Progenitor cell of endocrine pancreas (in vitro differentiated cells): ENCODE data around the gene SYT6. TPM values are rescaled to one million over a fixed set of nuclear protein-coding genes. Genes with fewer than 3 reads are reported as not detected.

Source experiments
- DNase-seq: peaks from one replicate; pipeline ENCODE4 v3.0.0; 2021; ENCODE audit warnings: low spot score; ENCODE audit not compliant: unreplicated experiment
- H3K27ac Mint-ChIP-seq: 2 replicates; pipeline ENCODE4 v1.8.0; 2021; ENCODE audit warnings: mild to moderate bottlenecking, moderate library complexity, mixed read lengths
- H3K27me3 Mint-ChIP-seq: 2 replicates; pipeline ENCODE4 v1.8.0; 2021; ENCODE audit warnings: mixed read lengths
- H3K36me3 Mint-ChIP-seq: 2 replicates; pipeline ENCODE4 v1.8.0; 2022; ENCODE audit warnings: mixed read lengths; ENCODE audit not compliant: insufficient read depth
- H3K4me1 Mint-ChIP-seq: 2 replicates; pipeline ENCODE4 v1.8.0; 2021; ENCODE audit warnings: low read depth, mixed read lengths
- H3K4me3 Mint-ChIP-seq: 2 replicates; pipeline ENCODE4 v1.8.0; 2021; ENCODE audit warnings: low read depth, mild to moderate bottlenecking, moderate library complexity, mixed read lengths
- H3K9me3 Mint-ChIP-seq: 2 replicates; pipeline ENCODE4 v1.8.0; 2021; ENCODE audit warnings: low read depth, mixed read lengths
- CTCF ChIP-seq: fragments of 200-600 bp; sonication (generic); IDR thresholded peaks from one replicate; pipeline ENCODE4 v1.5.0; 2021; ENCODE audit warnings: antibody characterized with exemption, mild to moderate bottlenecking; ENCODE audit not compliant: unreplicated experiment
- total RNA-seq: library from RNA; stranded (reverse); gene quantifications from 2 replicates; pipeline ENCODE4 v1.2.1, GENCODE V29; 2021

The SYT6 gene
- total RNA-seq, 1 donor from 2014 or later = 0.98 TPM

- H3K36me3 Mint-ChIP-seq = no peaks in the 10 kb centered on the region
- no peak overlapping the region for H3K4me3 Mint-ChIP-seq
- DNase-seq = no peak
- no peak for TF ChIP-seq CTCF
- H3K9me3 Mint-ChIP-seq = no peaks in the 10 kb centered on the region
- H3K27me3 Mint-ChIP-seq = peaks cover 56% of the 10 kb centered on the region
- no peaks in the 10 kb centered on the region for H3K4me1 Mint-ChIP-seq
- H3K27ac Mint-ChIP-seq = no peak overlapping the region
Observed at GRCh38 chr1:114105421-114105979, 48.2 kb downstream of the SYT6 start.

GRCh38 chr1:114104949-114105348 lies 48.7 kb downstream of the SYT6 start:
- TF ChIP-seq CTCF = no peak
- DNase-seq = no peak
- Mint-ChIP-seq H3K4me3 (no peak overlapping the region), H3K9me3 (no peaks in the 10 kb centered on the region), H3K4me1 (no peaks in the 10 kb centered on the region), H3K27me3 (peaks cover 52% of the 10 kb centered on the region), H3K36me3 (no peaks in the 10 kb centered on the region), H3K27ac (no peak overlapping the region)

GRCh38 chr1:114103992-114104391 lies 49.7 kb downstream of the SYT6 start:
- H3K4me1 Mint-ChIP-seq = no peaks in the 10 kb centered on the region
- no peak for TF ChIP-seq CTCF
- H3K9me3 Mint-ChIP-seq = no peaks in the 10 kb centered on the region
- peaks cover 48% of the 10 kb centered on the region for H3K27me3 Mint-ChIP-seq
- H3K27ac Mint-ChIP-seq = no peak overlapping the region
- H3K36me3 Mint-ChIP-seq = no peaks in the 10 kb centered on the region
- no peak overlapping the region for H3K4me3 Mint-ChIP-seq
- no peak for DNase-seq

- DNase-seq = no peak
- Mint-ChIP-seq H3K36me3 (no peaks in the 10 kb centered on the region), H3K4me3 (no peak overlapping the region), H3K4me1 (no peaks in the 10 kb centered on the region), H3K27me3 (peaks cover 50% of the 10 kb centered on the region), H3K27ac (no peak overlapping the region), H3K9me3 (no peaks in the 10 kb centered on the region)
- no peak for TF ChIP-seq CTCF
Observed at GRCh38 chr1:114102136-114102535, 51.5 kb downstream of the SYT6 start.

- Mint-ChIP-seq H3K36me3 (no peaks in the 10 kb centered on the region), H3K27me3 (peaks cover 38% of the 10 kb centered on the region), H3K9me3 (no peaks in the 10 kb centered on the region), H3K27ac (no peak overlapping the region), H3K4me3 (no peak overlapping the region), H3K4me1 (no peaks in the 10 kb centered on the region)
- no peak for TF ChIP-seq CTCF
- DNase-seq = no peak
Observed at GRCh38 chr1:114100148-114100547, 53.5 kb downstream of the SYT6 start.
